Endothelial cell of umbilical vein (primary cell): ENCODE data around the gene NINL. TPM values are rescaled to one million over a fixed set of nuclear protein-coding genes. Genes with fewer than 3 reads are reported as not detected.

Experiments used
- BruUV-seq: library from RNA; stranded (reverse); fragments of 400-500 nt; replicated peaks from 2 replicates; lab custom pipeline; 2021; lab: Mats Ljungman, UMichigan
- CTCF ChIA-PET: fragments of 300-600, 350-600 bp; sonication (Branson Sonifier 250); formaldehyde crosslinking; loops from one replicate; lab custom pipeline; 2021; ENCODE audit warnings: antibody characterized with exemption, inconsistent platforms; lab: Charles Lee
- POLR2A ChIA-PET: fragments of 300-600, 350-600 bp; sonication (Branson Sonifier 250); formaldehyde crosslinking; loops from one replicate; lab custom pipeline; 2021; ENCODE audit warnings: antibody characterized with exemption, inconsistent platforms; lab: Charles Lee
- DNase-seq: peaks from one replicate; pipeline ENCODE4 v3.0.0-alpha.2; 2011; ENCODE audit warnings: low read depth, low spot score
- FAIRE-seq: peaks from 2 replicates; lab custom pipeline; 2011; peaks lifted over from hg19 to GRCh38; lab: Jason Lieb, UNC
- H2AFZ ChIP-seq: 2 replicates; pipeline ENCODE4 v1.6.0; 2012; ENCODE audit warnings: low read depth, low read length, control low read depth, inconsistent platforms
- H3K27ac ChIP-seq: 2 replicates; pipeline ENCODE4 v1.5.1; 2011; ENCODE audit warnings: low read depth, mild to moderate bottlenecking, control low read depth, low read length, moderate library complexity; ENCODE audit not compliant: insufficient read depth
- H3K27me3 ChIP-seq, 2 experiments: 2 replicates each; pipeline versions ENCODE4 v1.6.0 to v1.6.1; 2011; ENCODE audit warnings: low read length in 2 of 2, mixed read lengths in 1 of 2; ENCODE audit not compliant: control insufficient read depth in 2 of 2, insufficient read depth in 2 of 2
- H3K36me3 ChIP-seq, 2 experiments: 2 replicates in 1 of 2; 3 replicates in 1 of 2; pipeline ENCODE4 v1.5.1; 2011; ENCODE audit warnings: low read length in 2 of 2, mild to moderate bottlenecking in 1 of 2, moderate library complexity in 1 of 2; ENCODE audit not compliant: control insufficient read depth in 2 of 2, insufficient read depth in 2 of 2; ENCODE audit errors: extremely low read depth in 1 of 2
- H3K4me1 ChIP-seq: 3 replicates; pipeline ENCODE4 v1.5.1; 2011; ENCODE audit warnings: mild to moderate bottlenecking, low read length; ENCODE audit not compliant: control insufficient read depth, insufficient read depth; ENCODE audit errors: extremely low read depth
- H3K4me2 ChIP-seq: 2 replicates; pipeline ENCODE4 v1.6.1; 2011; ENCODE audit warnings: low read length, control low read depth, mixed read lengths; ENCODE audit not compliant: insufficient read depth
- H3K4me3 ChIP-seq, 3 experiments: fragments of 200-600 bp in 1 of 3; sonication (generic), shearing (Covaris generic) in 1 of 3; replicated peaks in 1 of 3; 2 replicates each; pipeline ENCODE4 v1.5.1; 2011 to 2016; ENCODE audit warnings: control low read depth in 3 of 3, low read length in 3 of 3, mild to moderate bottlenecking in 2 of 3, inconsistent platforms in 1 of 3, low read depth in 1 of 3, moderate library complexity in 1 of 3; ENCODE audit not compliant: insufficient read depth in 1 of 3
- H3K79me2 ChIP-seq: 2 replicates; pipeline ENCODE4 v1.6.0; 2012; ENCODE audit warnings: low read length, inconsistent platforms; ENCODE audit not compliant: control insufficient read depth, insufficient read depth
- H3K9ac ChIP-seq: replicated peaks from 2 replicates; pipeline ENCODE3; 2011; ENCODE audit warnings: low read length, control low read depth; ENCODE audit not compliant: insufficient read depth; ENCODE audit errors: extremely low read depth
- H3K9me1 ChIP-seq: replicated peaks from 3 replicates; pipeline ENCODE4 v1.6.0; 2011; ENCODE audit warnings: mild to moderate bottlenecking, low read length; ENCODE audit not compliant: control insufficient read depth, insufficient read depth; ENCODE audit errors: extremely low read depth
- H3K9me3 ChIP-seq: replicated peaks from 2 replicates; pipeline ENCODE4 v1.5.1; 2012; ENCODE audit warnings: low read length, inconsistent platforms; ENCODE audit not compliant: control insufficient read depth, insufficient read depth
- H4K20me1 ChIP-seq: replicated peaks from 2 replicates; pipeline ENCODE3; 2011; ENCODE audit warnings: mild to moderate bottlenecking, low read length; ENCODE audit not compliant: control insufficient read depth, insufficient read depth; ENCODE audit errors: extremely low read depth
- CTCF ChIP-seq, 2 donors: IDR thresholded peaks; 1 replicate in 1 of 2; 2 replicates in 1 of 2; pipeline ENCODE4 v1.5.1; 2011; ENCODE audit warnings: low read length in 2 of 2, mild to moderate bottlenecking in 2 of 2, moderate library complexity in 2 of 2, control low read depth in 1 of 2, inconsistent platforms in 1 of 2, low read depth in 1 of 2; ENCODE audit not compliant: insufficient read depth in 1 of 2; ENCODE audit errors: extremely low read depth in 1 of 2
- EZH2 ChIP-seq: IDR thresholded peaks from 2 replicates; pipeline ENCODE4 v1.6.1; 2012; ENCODE audit warnings: borderline replicate concordance, low read depth, mild to moderate bottlenecking, moderate library complexity, low read length, inconsistent platforms; ENCODE audit not compliant: severe bottlenecking
- FOS ChIP-seq: IDR thresholded peaks from 2 replicates; pipeline ENCODE4 v1.6.1; 2011; ENCODE audit warnings: mild to moderate bottlenecking, low read length, moderate library complexity, borderline replicate concordance; ENCODE audit not compliant: insufficient read depth
- GATA2 ChIP-seq: IDR thresholded peaks from 2 replicates; pipeline ENCODE4 v1.7.0; 2011; ENCODE audit warnings: low read depth, mild to moderate bottlenecking, moderate library complexity, mixed read lengths, low read length; ENCODE audit not compliant: insufficient read length, insufficient read depth
- JUN ChIP-seq: IDR thresholded peaks from 2 replicates; pipeline ENCODE4 v1.6.1; 2011; ENCODE audit warnings: borderline replicate concordance, low read depth; ENCODE audit not compliant: insufficient read length, insufficient read depth
- MAX ChIP-seq: IDR thresholded peaks from 2 replicates; pipeline ENCODE4 v1.6.1; 2011; ENCODE audit not compliant: insufficient read depth, insufficient read length
- MYC ChIP-seq: IDR thresholded peaks from one replicate; pipeline ENCODE4 v1.6.1; 2011; ENCODE audit warnings: mild to moderate bottlenecking, low read depth, low read length
- POLR2A ChIP-seq: IDR thresholded peaks from 2 replicates; pipeline ENCODE4 v1.6.1; 2012; ENCODE audit warnings: low read depth, mild to moderate bottlenecking, control low read depth, low read length
- POLR2AphosphoS5 ChIP-seq: IDR thresholded peaks from 2 replicates; pipeline ENCODE4 v1.6.1; 2012; ENCODE audit warnings: low read depth, mild to moderate bottlenecking, control low read depth, low read length, moderate library complexity; ENCODE audit not compliant: insufficient read depth
- dilution Hi-C: fragments of 300-500 bp; cut with MboI; formaldehyde crosslinking; loops from one replicate; pipeline ENCODE4 v1.15.0; 2019; ENCODE audit warnings: low sequenced_read_pairs; ENCODE audit not compliant: extremely low pct_ligation_motif_present
- intact Hi-C: fragments of 100-400 bp; cut with micrococcal nuclease; formaldehyde crosslinking; loops from one replicate; pipeline ENCODE4 v1.10.0; 2022
- polyA plus RNA-seq, 4 experiments: library from polyadenylated mRNA; depleted of rRNA in 3 of 4; stranded (reverse) in 3 of 4; unstranded in 1 of 4; fragments of >200 nt; gene quantifications; 2 replicates each; pipeline versions ENCODE4 v1.2.1 to v1.2.3, GENCODE V29; 2011 to 2012; ENCODE audit warnings: missing spikeins in 1 of 4
- total RNA-seq: library from RNA; stranded (reverse); gene quantifications from 2 replicates; pipeline ENCODE4 v1.2.3, GENCODE V29; 2021

NINL gene
- total and polyA plus RNA-seq, 2 donors (not counting 3 experiments of a cell fraction or from before 2014, with no cell fraction given): 13.2 to 25.5 TPM

- Histone ChIP-seq H4K20me1 (no peaks in the 10 kb centered on the region), H3K9ac (no peak overlapping the region), H3K4me3 (no peak overlapping the region), H3K36me3 (peaks cover 0 to 5% of the 10 kb centered on the region in 2 experiments), H3K27me3 (no peaks in the 10 kb centered on the region), H3K9me1 (no peaks in the 10 kb centered on the region), H3K4me2 (no peak overlapping the region), H3K27ac (no peak overlapping the region), H3K79me2 (peaks cover 7% of the 10 kb centered on the region), H2AFZ (no peak overlapping the region), H3K9me3 (no peaks in the 10 kb centered on the region), H3K4me1 (peaks cover 11% of the 10 kb centered on the region)
- no TSS peak for BruUV-seq
- ChIA-PET POLR2A (no interaction called here), CTCF (no interaction called here)
- dilution Hi-C loops: no loop called here
- TF ChIP-seq POLR2A: no peak
- no peak for TF ChIP-seq POLR2AphosphoS5
- no peak for TF ChIP-seq EZH2
- TF ChIP-seq MAX: no peak
- no peak for TF ChIP-seq GATA2
- no peak for TF ChIP-seq FOS
- TF ChIP-seq JUN: no peak
- TF ChIP-seq MYC: no peak
- no peak for TF ChIP-seq CTCF (IDR thresholded peaks at IDR 0.05; ENCODE audit: extremely low read depth in 1 of 2, insufficient read depth in 1 of 2, low read depth in 1 of 2, low read length in 2 of 2)
- FAIRE-seq: no peak
- intact Hi-C loops: loop anchor here (5.0 kb wide), 1 partner anchor 84 kb away; no protein-coding TSS in a partner anchor
- DNase-seq: peak; percentile 61
Measured at GRCh38 chr20:25571240-25571639, 14.1 kb downstream of the NINL start.
